Activated CD4-positive, alpha-beta T cell treated with anti-CD3 and anti-CD28 coated beads, Interleukin-2, amount 10 ng/mL, durations not matched to agents 24 days and 14 days (primary cell): ENCODE data around the gene MID1. TPM values are rescaled to one million over a fixed set of nuclear protein-coding genes. Genes with fewer than 3 reads are reported as not detected.

ENCODE experiments used
- DNase-seq: peaks from one replicate; pipeline ENCODE4 v3.0.0; 2022
- H3K27ac Mint-ChIP-seq: one replicate; pipeline ENCODE4 v1.8.0; 2022; ENCODE audit warnings: mild to moderate bottlenecking, mixed read lengths
- H3K27me3 Mint-ChIP-seq: one replicate; pipeline ENCODE4 v1.8.0; 2022; ENCODE audit warnings: mixed read lengths
- H3K36me3 Mint-ChIP-seq: one replicate; pipeline ENCODE4 v1.8.0; 2022; ENCODE audit warnings: low read depth, mild to moderate bottlenecking, mixed read lengths
- H3K4me1 Mint-ChIP-seq: one replicate; pipeline ENCODE4 v1.8.0; 2021; ENCODE audit warnings: mixed read lengths
- H3K4me3 Mint-ChIP-seq: one replicate; pipeline ENCODE4 v1.8.0; 2022; ENCODE audit warnings: mild to moderate bottlenecking, moderate library complexity, mixed read lengths
- H3K9me3 Mint-ChIP-seq: one replicate; pipeline ENCODE4 v1.8.0; 2021; ENCODE audit warnings: mixed read lengths
- intact Hi-C: fragments of 100-400 bp; cut with micrococcal nuclease; formaldehyde crosslinking; loops from one replicate; pipeline ENCODE4 v1.15.1; 2023
- total RNA-seq: library from RNA; stranded (reverse); gene quantifications from 2 replicates; pipeline ENCODE4 v1.2.3, GENCODE V29; 2022

The MID1 gene
- total RNA-seq, 1 donor from 2014 or later = not detected

GRCh38 chrX:10577853-10578252, 42.5 kb downstream of the MID1 start:
- no peaks in the 10 kb centered on the region for H3K9me3 Mint-ChIP-seq
- intact Hi-C loops = no loop called here
- no peaks in the 10 kb centered on the region for H3K27me3 Mint-ChIP-seq
- DNase-seq = no peak
- no peaks in the 10 kb centered on the region for H3K36me3 Mint-ChIP-seq
- no peak overlapping the region for H3K4me3 Mint-ChIP-seq
- no peaks in the 10 kb centered on the region for H3K4me1 Mint-ChIP-seq
- H3K27ac Mint-ChIP-seq = no peak overlapping the region

- H3K36me3 Mint-ChIP-seq = no peaks in the 10 kb centered on the region
Observed at GRCh38 chrX:10576777-10577447, 43.5 kb downstream of the MID1 start.

GRCh38 chrX:10576186-10576585, 44.2 kb downstream of the MID1 start:
- H3K36me3 Mint-ChIP-seq = no peaks in the 10 kb centered on the region
- no peaks in the 10 kb centered on the region for H3K4me1 Mint-ChIP-seq
- no peaks in the 10 kb centered on the region for H3K9me3 Mint-ChIP-seq
- H3K27ac Mint-ChIP-seq = no peak overlapping the region
- no peak for DNase-seq
- no peaks in the 10 kb centered on the region for H3K27me3 Mint-ChIP-seq
- no peak overlapping the region for H3K4me3 Mint-ChIP-seq
- intact Hi-C loops = no loop called here

More at GRCh38 chrX:10576777-10577447, 43.5 kb downstream of the MID1 start:
- intact Hi-C loops = no loop called here
- no peaks in the 10 kb centered on the region for H3K9me3 Mint-ChIP-seq
- no peaks in the 10 kb centered on the region for H3K4me1 Mint-ChIP-seq
- DNase-seq = no peak
- H3K4me3 Mint-ChIP-seq = no peak overlapping the region
- no peak overlapping the region for H3K27ac Mint-ChIP-seq
- no peaks in the 10 kb centered on the region for H3K27me3 Mint-ChIP-seq

GRCh38 chrX:10574663-10575062, 45.7 kb downstream of the MID1 start:
- no peak for DNase-seq
- Mint-ChIP-seq H3K27me3 (no peaks in the 10 kb centered on the region), H3K4me1 (no peaks in the 10 kb centered on the region), H3K36me3 (no peaks in the 10 kb centered on the region), H3K9me3 (no peaks in the 10 kb centered on the region), H3K4me3 (no peak overlapping the region), H3K27ac (no peak overlapping the region)
- intact Hi-C loops = no loop called here

DNA sequence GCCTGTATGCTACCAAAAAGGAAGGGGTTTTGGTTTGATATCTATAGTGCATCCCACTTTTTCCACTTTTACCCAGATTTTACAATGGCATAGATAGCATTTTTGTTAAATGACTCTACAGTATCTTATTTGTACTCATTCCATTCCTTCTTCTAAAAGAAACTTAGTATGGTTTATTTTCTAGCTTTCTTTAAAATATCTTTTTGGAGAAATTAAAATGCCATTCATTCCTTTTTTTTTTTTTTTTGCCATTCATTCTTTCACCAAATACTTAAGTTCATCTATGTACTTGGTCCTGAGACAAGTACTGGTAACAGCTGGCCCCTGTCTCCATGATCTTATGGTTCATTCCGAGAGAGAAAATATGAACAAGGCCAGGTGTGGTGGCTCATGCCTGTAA, 49.1 kb downstream of the MID1 start:
- Mint-ChIP-seq H3K27ac (no peak overlapping the region), H3K4me3 (no peak overlapping the region), H3K9me3 (no peaks in the 10 kb centered on the region), H3K27me3 (no peaks in the 10 kb centered on the region), H3K4me1 (no peaks in the 10 kb centered on the region), H3K36me3 (no peaks in the 10 kb centered on the region)
- no peak for DNase-seq
- intact Hi-C loops = no loop called here

DNA sequence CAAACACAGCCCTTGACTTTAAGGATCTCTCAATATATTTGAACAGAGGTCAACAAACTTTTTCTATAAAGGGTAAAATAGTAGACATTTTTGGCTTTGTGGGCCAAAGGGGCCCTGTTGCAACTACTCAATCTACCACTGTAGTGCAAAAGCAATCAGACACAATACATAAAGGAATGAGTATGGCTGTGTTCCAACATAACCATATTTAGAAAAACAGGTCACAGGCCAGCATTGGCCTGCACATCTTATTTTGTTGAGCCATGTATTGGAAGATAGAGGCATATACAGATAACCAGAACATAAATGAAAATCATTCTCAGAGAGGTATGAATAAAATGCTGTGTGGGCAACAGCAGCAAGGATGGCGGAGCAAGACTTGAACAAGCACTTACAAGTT, 49.8 kb downstream of the MID1 start:
- H3K27me3 Mint-ChIP-seq = no peaks in the 10 kb centered on the region
- H3K9me3 Mint-ChIP-seq = no peaks in the 10 kb centered on the region
- H3K4me1 Mint-ChIP-seq = no peaks in the 10 kb centered on the region
- H3K36me3 Mint-ChIP-seq = no peaks in the 10 kb centered on the region
- DNase-seq = no peak
- no peak overlapping the region for H3K27ac Mint-ChIP-seq
- H3K4me3 Mint-ChIP-seq = no peak overlapping the region
- intact Hi-C loops = no loop called here

DNA sequence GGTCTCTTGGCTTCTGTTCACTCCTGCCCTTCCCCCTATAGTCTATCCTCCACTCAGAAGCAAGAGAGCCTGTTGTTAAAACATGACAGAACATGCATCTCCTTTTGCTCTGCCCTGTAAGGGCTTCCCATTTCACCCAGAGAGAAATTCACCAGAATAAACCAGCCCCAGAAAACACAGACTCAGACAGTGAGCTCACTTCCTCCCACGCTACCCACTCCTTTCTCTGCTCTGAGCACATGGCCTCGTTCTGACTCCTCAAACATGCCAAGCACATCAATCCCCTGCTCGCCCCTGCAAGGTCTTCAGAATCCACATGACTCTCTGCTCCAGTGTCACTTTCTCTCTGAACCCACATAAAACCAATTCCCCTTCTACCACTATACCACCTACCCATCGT, 50.4 kb downstream of the MID1 start:
- no peaks in the 10 kb centered on the region for H3K36me3 Mint-ChIP-seq
- no peaks in the 10 kb centered on the region for H3K4me1 Mint-ChIP-seq
- H3K27me3 Mint-ChIP-seq = no peaks in the 10 kb centered on the region
- H3K27ac Mint-ChIP-seq = no peak overlapping the region
- intact Hi-C loops = no loop called here
- no peaks in the 10 kb centered on the region for H3K9me3 Mint-ChIP-seq
- no peak overlapping the region for H3K4me3 Mint-ChIP-seq
- DNase-seq = no peak

DNA sequence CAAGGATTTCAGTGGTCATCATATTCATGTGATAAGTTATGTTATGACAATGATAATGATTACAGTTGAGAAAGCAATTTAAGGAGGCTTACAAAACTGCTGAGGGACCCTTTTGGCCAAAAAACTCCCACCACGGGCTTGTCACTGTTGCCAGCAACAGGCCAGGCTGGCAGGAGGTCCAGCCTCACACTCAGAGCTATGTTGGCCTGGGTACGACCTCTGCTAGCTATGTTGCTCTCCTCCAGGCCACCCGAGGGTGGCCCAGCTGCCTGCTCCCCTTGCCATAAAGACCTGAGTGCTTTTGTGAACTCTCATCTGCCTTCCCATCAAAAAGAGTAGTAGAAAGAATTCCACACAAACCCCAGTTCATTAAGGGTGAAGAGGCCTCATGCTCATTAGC, 52.0 kb downstream of the MID1 start:
- no peaks in the 10 kb centered on the region for H3K27me3 Mint-ChIP-seq
- no peaks in the 10 kb centered on the region for H3K36me3 Mint-ChIP-seq
- no peak overlapping the region for H3K27ac Mint-ChIP-seq
- no peak overlapping the region for H3K4me3 Mint-ChIP-seq
- no peaks in the 10 kb centered on the region for H3K4me1 Mint-ChIP-seq
- no peaks in the 10 kb centered on the region for H3K9me3 Mint-ChIP-seq
- no peak for DNase-seq
- intact Hi-C loops = no loop called here

GRCh38 chrX:10567136-10567535, 53.2 kb downstream of the MID1 start:
- Mint-ChIP-seq H3K27ac (no peak overlapping the region), H3K4me3 (no peak overlapping the region), H3K36me3 (no peaks in the 10 kb centered on the region), H3K4me1 (no peaks in the 10 kb centered on the region), H3K27me3 (no peaks in the 10 kb centered on the region), H3K9me3 (no peaks in the 10 kb centered on the region)
- no peak for DNase-seq
- intact Hi-C loops = no loop called here

DNA sequence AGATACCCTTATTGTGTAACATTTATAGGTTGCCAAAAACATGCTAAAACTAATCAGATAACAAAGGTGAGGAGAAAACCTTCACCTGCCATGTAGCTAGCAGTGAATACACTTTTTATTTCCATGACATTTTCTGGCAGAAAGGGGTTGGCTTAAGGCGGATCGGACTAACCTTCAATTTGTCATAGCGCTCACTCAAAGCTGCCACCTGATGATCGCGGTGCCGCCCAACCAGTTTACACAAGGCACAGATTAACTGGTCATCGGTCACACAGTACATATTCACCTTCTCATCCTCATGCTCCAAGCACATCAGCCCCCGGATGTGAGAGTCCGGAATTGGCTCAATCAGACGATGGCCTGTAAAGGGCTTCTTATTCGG, 53.7 kb downstream of the MID1 start:
- Mint-ChIP-seq H3K4me1 (no peaks in the 10 kb centered on the region), H3K36me3 (no peaks in the 10 kb centered on the region), H3K9me3 (no peaks in the 10 kb centered on the region), H3K27ac (no peak overlapping the region), H3K4me3 (no peak overlapping the region), H3K27me3 (no peaks in the 10 kb centered on the region)
- no peak for DNase-seq
- intact Hi-C loops = no loop called here

DNA sequence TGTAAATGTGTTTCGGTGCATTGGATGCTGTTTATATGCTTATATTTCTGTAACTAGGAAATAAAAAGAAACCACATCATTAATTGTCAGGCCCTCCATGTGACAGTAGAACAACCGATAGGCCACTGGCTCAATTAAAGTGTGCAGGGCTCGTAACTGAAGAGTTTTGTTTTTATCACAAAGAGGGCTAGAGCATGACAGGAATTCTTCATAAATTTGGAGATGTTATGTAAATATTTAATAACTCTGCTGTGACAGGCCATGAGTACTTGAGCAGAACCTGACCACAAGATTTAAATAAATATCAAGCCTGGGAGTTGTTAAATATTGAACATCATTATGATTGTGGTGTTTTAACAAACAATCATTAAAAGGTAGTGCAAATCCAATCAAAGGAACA, 55.9 kb downstream of the MID1 start:
- DNase-seq = no peak
- Mint-ChIP-seq H3K27ac (no peak overlapping the region), H3K36me3 (no peaks in the 10 kb centered on the region), H3K27me3 (no peaks in the 10 kb centered on the region), H3K9me3 (no peaks in the 10 kb centered on the region), H3K4me3 (no peak overlapping the region), H3K4me1 (no peaks in the 10 kb centered on the region)
- intact Hi-C loops = no loop called here

- H3K27ac Mint-ChIP-seq = no peak overlapping the region
- H3K36me3 Mint-ChIP-seq = no peaks in the 10 kb centered on the region
- intact Hi-C loops = no loop called here
- H3K27me3 Mint-ChIP-seq = no peaks in the 10 kb centered on the region
- no peak overlapping the region for H3K4me3 Mint-ChIP-seq
- no peak for DNase-seq
- no peaks in the 10 kb centered on the region for H3K4me1 Mint-ChIP-seq
- no peaks in the 10 kb centered on the region for H3K9me3 Mint-ChIP-seq
Observed at GRCh38 chrX:10557166-10557565, 63.2 kb downstream of the MID1 start.

- DNase-seq = no peak
- no peak overlapping the region for H3K27ac Mint-ChIP-seq
- H3K9me3 Mint-ChIP-seq = no peaks in the 10 kb centered on the region
- H3K36me3 Mint-ChIP-seq = no peaks in the 10 kb centered on the region
- no peaks in the 10 kb centered on the region for H3K4me1 Mint-ChIP-seq
- intact Hi-C loops = no loop called here
- H3K27me3 Mint-ChIP-seq = no peaks in the 10 kb centered on the region
- no peak overlapping the region for H3K4me3 Mint-ChIP-seq
Observed at GRCh38 chrX:10556405-10556804, 64.0 kb downstream of the MID1 start.

DNA sequence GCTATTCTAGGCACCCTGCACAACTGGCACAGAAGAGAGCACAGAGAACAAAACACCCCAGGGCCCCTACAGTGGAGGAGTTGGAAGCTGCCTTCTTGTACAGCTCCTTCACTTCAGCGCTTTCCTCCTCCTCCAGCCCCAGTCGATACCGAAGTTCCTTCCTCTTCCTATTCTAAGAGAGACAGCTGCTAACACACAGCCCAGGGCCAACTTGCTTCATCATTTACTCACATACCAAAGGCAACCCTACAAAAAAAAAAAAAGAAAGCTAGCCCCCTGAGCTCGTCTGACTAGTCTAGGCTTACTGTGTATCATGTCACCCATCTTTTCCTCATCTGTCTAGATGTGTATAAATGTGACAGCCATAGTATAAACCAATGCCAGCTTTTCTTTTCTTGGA, 64.5 kb downstream of the MID1 start:
- no peak for DNase-seq
- H3K4me1 Mint-ChIP-seq = no peaks in the 10 kb centered on the region
- H3K4me3 Mint-ChIP-seq = no peak overlapping the region
- intact Hi-C loops = no loop called here
- H3K27ac Mint-ChIP-seq = no peak overlapping the region
- H3K9me3 Mint-ChIP-seq = no peaks in the 10 kb centered on the region
- H3K36me3 Mint-ChIP-seq = no peaks in the 10 kb centered on the region
- H3K27me3 Mint-ChIP-seq = no peaks in the 10 kb centered on the region

DNA sequence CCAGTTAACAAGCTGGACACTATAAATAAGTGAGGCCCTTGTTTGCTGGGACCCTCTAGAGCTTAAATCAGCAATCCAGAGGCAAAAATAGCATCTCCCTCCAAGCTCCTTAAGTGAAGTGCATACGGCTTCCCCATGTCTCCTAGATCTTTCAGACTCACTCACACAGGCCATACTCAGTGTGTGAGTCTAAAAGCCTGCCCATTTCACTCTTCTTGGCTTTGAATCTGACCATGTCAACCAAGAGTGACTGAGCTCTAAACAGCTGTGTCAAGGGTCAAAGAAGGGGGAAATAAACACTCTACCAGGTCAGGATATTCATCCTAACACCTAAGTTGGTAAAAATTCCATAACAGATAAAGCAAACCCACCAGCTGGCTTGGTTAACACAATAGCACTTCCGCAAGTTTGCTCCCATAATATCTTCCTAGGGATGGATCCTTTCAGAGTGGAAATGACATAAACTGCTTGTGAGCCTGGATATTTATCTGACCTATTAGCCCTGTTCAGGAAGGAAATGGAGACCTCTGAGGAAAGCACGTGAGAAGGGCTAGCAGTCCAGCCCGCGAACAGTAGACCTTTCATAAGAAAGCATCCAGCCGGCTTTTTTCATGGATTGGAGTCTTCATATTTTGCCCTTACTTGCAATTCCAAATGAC, 65.6 kb downstream of the MID1 start:
- no peak overlapping the region for H3K4me3 Mint-ChIP-seq
- no peak overlapping the region for H3K27ac Mint-ChIP-seq
- no peaks in the 10 kb centered on the region for H3K36me3 Mint-ChIP-seq
- H3K9me3 Mint-ChIP-seq = no peaks in the 10 kb centered on the region
- H3K4me1 Mint-ChIP-seq = no peaks in the 10 kb centered on the region
- no peaks in the 10 kb centered on the region for H3K27me3 Mint-ChIP-seq
- intact Hi-C loops = no loop called here
- no peak for DNase-seq
